Osteoblast (primary cell): ENCODE data around the gene MARK3. TPM values are rescaled to one million over a fixed set of nuclear protein-coding genes. Genes with fewer than 3 reads are reported as not detected.

Source experiments
- DNase-seq: peaks from one replicate; pipeline ENCODE4 v3.0.0; 2011; ENCODE audit warnings: low spot score, mixed read lengths; ENCODE audit not compliant: insufficient read length; ENCODE audit errors: missing footprints
- H2AFZ ChIP-seq: 2 replicates; pipeline ENCODE4 v1.6.0; 2011; ENCODE audit warnings: mild to moderate bottlenecking, low read length
- H3K27ac ChIP-seq: 2 replicates; pipeline ENCODE4 v1.5.1; 2011; ENCODE audit warnings: mild to moderate bottlenecking, low read depth, low read length, moderate library complexity
- H3K27me3 ChIP-seq: 2 replicates; pipeline ENCODE4 v1.6.0; 2012; ENCODE audit warnings: mild to moderate bottlenecking, control low read depth, inconsistent platforms, low read length, moderate library complexity; ENCODE audit not compliant: insufficient read depth
- H3K36me3 ChIP-seq: 2 replicates; pipeline ENCODE4 v1.5.1; 2011; ENCODE audit warnings: mild to moderate bottlenecking, low read length, control low read depth, moderate library complexity; ENCODE audit not compliant: insufficient read depth
- H3K4me1 ChIP-seq: 2 replicates; pipeline ENCODE4 v1.5.1; 2011; ENCODE audit warnings: mild to moderate bottlenecking, low read length, control low read depth, moderate library complexity; ENCODE audit not compliant: insufficient read depth
- H3K4me2 ChIP-seq: 2 replicates; pipeline ENCODE4 v1.6.0; 2011; ENCODE audit warnings: mild to moderate bottlenecking, low read length; ENCODE audit not compliant: insufficient read depth
- H3K4me3 ChIP-seq: fragments of 200-600 bp; sonication (generic); 3 replicates; pipeline ENCODE4 v1.5.1; 2012; ENCODE audit warnings: mild to moderate bottlenecking, low read length, inconsistent platforms; ENCODE audit not compliant: insufficient read depth
- H3K79me2 ChIP-seq: 2 replicates; pipeline ENCODE4 v1.6.0; 2012; ENCODE audit warnings: mild to moderate bottlenecking, low read length, control low read depth, inconsistent platforms; ENCODE audit not compliant: insufficient read depth
- H3K9me3 ChIP-seq: 2 replicates; pipeline ENCODE4 v1.5.1; 2011; ENCODE audit warnings: low read depth, low read length, control low read depth
- H4K20me1 ChIP-seq: 2 replicates; pipeline ENCODE4 v1.6.0; 2012; ENCODE audit warnings: mild to moderate bottlenecking, low read length, control low read depth; ENCODE audit not compliant: insufficient read depth
- total RNA-seq: library from RNA; depleted of rRNA; stranded (reverse); fragments of >200 nt; gene quantifications from 2 replicates; pipeline ENCODE4 v1.2.3, GENCODE V29; 2012
- TF ChIP-seq, protein P1 (sequence below): IDR thresholded peaks from 2 replicates; pipeline ENCODE4 v1.5.1; 2011; ENCODE audit warnings: mild to moderate bottlenecking, low read depth, low read length, moderate library complexity; ENCODE audit errors: extremely low read depth

The MARK3 gene
- total RNA-seq, 1 donor = 101 TPM

- Histone ChIP-seq H3K4me2 (no peak overlapping the region), H3K4me3 (no peak overlapping the region), H4K20me1 (peaks cover 5% of the 10 kb centered on the region), H3K36me3 (no peaks in the 10 kb centered on the region), H3K27me3 (peaks cover 28% of the 10 kb centered on the region), H2AFZ (no peak overlapping the region), H3K79me2 (no peaks in the 10 kb centered on the region), H3K9me3 (no peaks in the 10 kb centered on the region), H3K4me1 (peaks cover 23% of the 10 kb centered on the region), H3K27ac (no peak overlapping the region)
- peak; percentile 92 for DNase-seq
- TF ChIP-seq, protein P1, sequence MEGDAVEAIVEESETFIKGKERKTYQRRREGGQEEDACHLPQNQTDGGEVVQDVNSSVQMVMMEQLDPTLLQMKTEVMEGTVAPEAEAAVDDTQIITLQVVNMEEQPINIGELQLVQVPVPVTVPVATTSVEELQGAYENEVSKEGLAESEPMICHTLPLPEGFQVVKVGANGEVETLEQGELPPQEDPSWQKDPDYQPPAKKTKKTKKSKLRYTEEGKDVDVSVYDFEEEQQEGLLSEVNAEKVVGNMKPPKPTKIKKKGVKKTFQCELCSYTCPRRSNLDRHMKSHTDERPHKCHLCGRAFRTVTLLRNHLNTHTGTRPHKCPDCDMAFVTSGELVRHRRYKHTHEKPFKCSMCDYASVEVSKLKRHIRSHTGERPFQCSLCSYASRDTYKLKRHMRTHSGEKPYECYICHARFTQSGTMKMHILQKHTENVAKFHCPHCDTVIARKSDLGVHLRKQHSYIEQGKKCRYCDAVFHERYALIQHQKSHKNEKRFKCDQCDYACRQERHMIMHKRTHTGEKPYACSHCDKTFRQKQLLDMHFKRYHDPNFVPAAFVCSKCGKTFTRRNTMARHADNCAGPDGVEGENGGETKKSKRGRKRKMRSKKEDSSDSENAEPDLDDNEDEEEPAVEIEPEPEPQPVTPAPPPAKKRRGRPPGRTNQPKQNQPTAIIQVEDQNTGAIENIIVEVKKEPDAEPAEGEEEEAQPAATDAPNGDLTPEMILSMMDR = no peak
Observed at GRCh38 chr14:103519837-103520212, 134.6 kb downstream of the MARK3 start.

DNA sequence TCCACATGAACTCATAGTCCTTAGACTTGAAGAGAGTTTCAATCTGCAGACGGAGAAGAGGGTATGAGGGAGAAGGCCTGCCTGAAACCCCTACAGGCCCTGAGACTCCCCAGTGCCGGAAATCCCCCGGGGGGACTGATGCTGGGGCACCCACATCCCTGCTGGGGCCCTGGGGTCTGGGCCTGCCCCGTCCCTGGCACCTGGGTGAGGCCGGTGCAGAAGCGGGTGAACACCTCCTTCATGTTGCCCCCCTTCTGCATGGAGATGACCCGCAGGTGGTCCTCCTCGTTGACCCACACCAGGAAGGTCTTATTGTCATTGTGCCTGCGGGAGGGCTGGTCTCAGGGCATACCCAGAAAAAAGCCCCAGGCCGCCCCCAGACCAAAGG is 135.0 kb downstream of the MARK3 start:
- Histone ChIP-seq H3K27me3 (peaks cover 28% of the 10 kb centered on the region), H2AFZ (no peak overlapping the region), H3K4me3 (no peak overlapping the region), H3K4me1 (peaks cover 23% of the 10 kb centered on the region), H3K9me3 (no peaks in the 10 kb centered on the region), H3K79me2 (no peaks in the 10 kb centered on the region), H4K20me1 (peaks cover 5% of the 10 kb centered on the region), H3K4me2 (peak overlapping the region; percentile 61), H3K36me3 (no peaks in the 10 kb centered on the region), H3K27ac (no peak overlapping the region)
- DNase-seq = no peak
- TF ChIP-seq, protein P1 = no peak

GRCh38 chr14:103520657-103521437 is 135.6 kb downstream of the MARK3 start:
- TF ChIP-seq, protein P1 = peak; percentile 33
- Histone ChIP-seq H3K27me3 (peaks cover 28% of the 10 kb centered on the region), H3K4me1 (peaks cover 23% of the 10 kb centered on the region), H4K20me1 (peaks cover 5% of the 10 kb centered on the region), H3K4me2 (peak overlapping the region; percentile 61), H3K36me3 (no peaks in the 10 kb centered on the region), H3K4me3 (peak overlapping the region; percentile 64), H3K9me3 (no peaks in the 10 kb centered on the region), H2AFZ (no peak overlapping the region), H3K79me2 (no peaks in the 10 kb centered on the region), H3K27ac (no peak overlapping the region)
- peak; percentile 96 for DNase-seq

DNA sequence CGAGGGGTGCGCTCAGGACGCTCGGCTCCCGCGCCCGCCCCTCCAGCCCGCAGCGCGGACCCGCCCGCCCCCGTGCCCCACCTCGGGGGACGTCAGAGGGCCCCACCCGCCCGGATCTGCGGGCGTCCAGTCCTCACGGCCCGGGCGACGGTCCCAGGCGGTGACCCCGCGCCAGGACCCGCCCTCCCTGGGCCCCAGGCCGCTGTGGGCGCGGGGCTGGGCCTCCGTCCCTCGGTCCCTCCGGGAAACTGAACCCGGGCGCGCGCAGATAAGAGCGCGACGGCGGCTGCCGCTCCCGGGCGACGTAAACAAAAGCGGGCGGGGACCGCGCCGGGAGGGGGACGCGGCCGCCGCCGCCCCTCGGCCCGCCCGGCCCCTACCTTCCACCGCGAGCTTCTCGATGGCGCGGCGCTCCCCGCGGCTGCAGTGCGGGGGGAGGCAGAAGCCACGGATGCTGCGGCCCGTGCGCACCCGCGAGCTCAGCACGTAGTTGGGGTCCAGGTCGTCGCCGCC is 136.3 kb downstream of the MARK3 start:
- no peaks in the 10 kb centered on the region for H3K36me3 ChIP-seq
- no peak overlapping the region for H3K27ac ChIP-seq
- H3K27me3 ChIP-seq = peaks cover 28% of the 10 kb centered on the region
- no peaks in the 10 kb centered on the region for H3K79me2 ChIP-seq
- no peak for DNase-seq
- peaks cover 5% of the 10 kb centered on the region for H4K20me1 ChIP-seq
- H2AFZ ChIP-seq = no peak overlapping the region
- H3K4me3 ChIP-seq = peak overlapping the region; percentile 64
- H3K9me3 ChIP-seq = no peaks in the 10 kb centered on the region
- peak overlapping the region; percentile 61 for H3K4me2 ChIP-seq
- TF ChIP-seq, protein P1 = no peak
- H3K4me1 ChIP-seq = peaks cover 23% of the 10 kb centered on the region
